C1 segment of cervical spinal cord (tissue), 14 donors: ENCODE data around the gene CFDP1.

ENCODE experiments used
- DNase-seq, 14 donors: peaks; one replicate each; lab custom pipeline; 2025; lab: John Stamatoyannopoulos, UW

CFDP1 gene

GRCh38 chr16:75432828-75433731 lies at the start of gene CFDP1:
CFDP1 (minus strand) TSS chr16:75433503; CDS start chr16:75433352, 151 bp downstream.
- DNase-seq = peak; percentile 51 to 95 (median 92)

- DNase-seq = peak in 2 of 14 donors; percentile 13 to 14
Observed at GRCh38 chr16:75482434-75483205, 49.3 kb upstream of the CFDP1 start.

- no peak for DNase-seq
Observed at GRCh38 chr16:75481475-75481874, 48.2 kb upstream of the CFDP1 start.

GRCh38 chr16:75479421-75479990 lies 46.2 kb upstream of the CFDP1 start:
- no peak for DNase-seq

GRCh38 chr16:75478480-75479345 lies 45.4 kb upstream of the CFDP1 start:
- no peak for DNase-seq

GRCh38 chr16:75477680-75478473 lies 44.6 kb upstream of the CFDP1 start:
- DNase-seq = peak in 5 of 14 donors; percentile 23 to 97 (median 32)

- DNase-seq = no peak
Observed at GRCh38 chr16:75476817-75477216, 43.5 kb upstream of the CFDP1 start.

GRCh38 chr16:75475420-75475847 lies 42.1 kb upstream of the CFDP1 start:
- no peak for DNase-seq

GRCh38 chr16:75472908-75473877 lies 39.9 kb upstream of the CFDP1 start:
- DNase-seq = no peak

- peak in 11 of 14 donors; percentile 10 to 69 (median 29) for DNase-seq
Observed at GRCh38 chr16:75471723-75472633, 38.7 kb upstream of the CFDP1 start.

GRCh38 chr16:75466760-75467159 lies 33.5 kb upstream of the CFDP1 start:
- DNase-seq = no peak

GRCh38 chr16:75464122-75464918 lies 31.0 kb upstream of the CFDP1 start, which contains the start of gene TMEM170A:
TMEM170A (minus strand) TSS chr16:75464689; CDS start chr16:75464600, 89 bp downstream.
- DNase-seq = peak; percentile 88 to 100 (median 98)

GRCh38 chr16:75463389-75464121 lies 30.3 kb upstream of the CFDP1 start:
- peak in 7 of 14 donors; percentile 29 to 76 (median 52) for DNase-seq

- DNase-seq = no peak
Observed at GRCh38 chr16:75462806-75463205, 29.5 kb upstream of the CFDP1 start.

- no peak for DNase-seq
Observed at GRCh38 chr16:75461575-75461974, 28.3 kb upstream of the CFDP1 start.

GRCh38 chr16:75460446-75460845 lies 27.1 kb upstream of the CFDP1 start:
- DNase-seq = peak in 3 of 14 donors; percentile 7 to 27 (median 10)
